Stimulated activated naive B cell treated with anti-CD40 and anti-IgM and Interleukin-4, amounts not matched to agents 10 μg/mL and 1 μg/mL and 100 μg/mL, for 72 hours (primary cell): Measurements from ENCODE around the gene EXD2.
"Not testable (repeated sequence)": the region's sequence is repeated elsewhere in the genome, so short reads cannot be mapped to it uniquely, and the experiment has no call there.

ENCODE experiments used
- ATAC-seq, 2 donors: fragments of 150-1000 bp; cut with Tn5 transposase; replicated peaks; 2 replicates each; pipeline ENCODE4 v1.10.0; 2021; ENCODE audit warnings: moderate library complexity in 1 of 2
- DNase-seq: peaks from one replicate; pipeline ENCODE4 v3.0.0; 2021
- H3K27ac Mint-ChIP-seq: one replicate; pipeline ENCODE4 v1.8.0; 2022; ENCODE audit warnings: mild to moderate bottlenecking, mixed read lengths
- H3K27me3 Mint-ChIP-seq, 2 donors: one replicate each; pipeline ENCODE4 v1.8.0; 2022; ENCODE audit warnings: mixed read lengths in 2 of 2
- H3K36me3 Mint-ChIP-seq, 2 donors: one replicate each; pipeline ENCODE4 v1.8.0; 2022; ENCODE audit warnings: mixed read lengths in 2 of 2, mild to moderate bottlenecking in 1 of 2
- H3K4me1 Mint-ChIP-seq, 2 donors: one replicate each; pipeline ENCODE4 v1.8.0; 2022; ENCODE audit warnings: mixed read lengths in 2 of 2, mild to moderate bottlenecking in 1 of 2
- H3K4me3 Mint-ChIP-seq, 2 donors: one replicate each; pipeline ENCODE4 v1.8.0; 2022; ENCODE audit warnings: mild to moderate bottlenecking in 2 of 2, mixed read lengths in 2 of 2, moderate library complexity in 1 of 2
- H3K9me3 Mint-ChIP-seq, 2 donors: one replicate each; pipeline ENCODE4 v1.8.0; 2022; ENCODE audit warnings: mixed read lengths in 2 of 2, mild to moderate bottlenecking in 1 of 2

Gene EXD2

DNA sequence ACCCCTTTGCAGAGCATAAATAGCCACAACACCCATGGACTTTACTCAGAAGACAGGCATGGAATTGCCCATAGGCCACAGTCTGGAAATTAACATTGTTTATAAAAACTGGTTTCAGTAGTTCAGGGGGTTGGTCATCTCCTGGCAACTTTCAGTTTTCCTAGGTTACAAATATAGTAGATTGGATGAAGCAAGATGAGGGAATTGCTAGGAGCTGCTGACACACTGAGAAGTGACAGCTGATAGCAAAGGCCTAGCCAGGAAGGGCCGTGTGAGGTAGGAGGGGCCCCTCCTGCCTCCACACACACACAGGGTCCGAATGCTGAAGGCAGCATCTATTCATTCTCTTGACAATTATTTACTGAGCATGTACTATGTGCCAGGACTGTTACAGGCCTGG, 76.9 kb downstream of the EXD2 start:
- Mint-ChIP-seq H3K36me3 (no peaks in the 10 kb centered on the region), H3K27me3 (peaks cover 14 to 15% of the 10 kb centered on the region in 2 donors), H3K9me3 (no peaks in the 10 kb centered on the region), H3K4me1 (no peaks in the 10 kb centered on the region), H3K4me3 (no peak overlapping the region), H3K27ac (no peak overlapping the region)
- no peak for DNase-seq
- ATAC-seq: no peak

DNA sequence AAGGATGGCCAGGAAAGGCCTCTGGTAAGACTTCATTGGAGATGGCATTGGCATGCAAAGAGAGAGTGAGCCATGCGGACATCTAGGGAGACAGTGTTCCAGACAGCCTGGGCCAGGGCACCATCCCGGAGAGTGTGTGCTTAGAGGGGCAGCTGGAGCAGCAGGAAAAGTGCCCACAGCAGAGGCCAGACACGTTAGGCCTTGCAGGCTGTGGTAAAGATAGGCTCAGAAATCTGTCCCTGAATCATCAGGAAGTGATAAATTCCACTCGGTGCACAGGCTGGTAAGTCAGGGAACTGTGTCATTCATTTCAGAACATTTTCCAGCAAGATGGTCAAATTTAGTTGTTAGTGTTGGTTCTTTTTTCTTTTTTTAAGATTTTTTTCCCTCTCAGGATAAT, 77.5 kb downstream of the EXD2 start:
- Mint-ChIP-seq H3K27me3 (peaks cover 13 to 21% of the 10 kb centered on the region in 2 donors), H3K9me3 (no peaks in the 10 kb centered on the region), H3K4me3 (no peak overlapping the region), H3K27ac (no peak overlapping the region), H3K4me1 (no peaks in the 10 kb centered on the region), H3K36me3 (no peaks in the 10 kb centered on the region)
- DNase-seq: no peak
- ATAC-seq: no peak

DNA sequence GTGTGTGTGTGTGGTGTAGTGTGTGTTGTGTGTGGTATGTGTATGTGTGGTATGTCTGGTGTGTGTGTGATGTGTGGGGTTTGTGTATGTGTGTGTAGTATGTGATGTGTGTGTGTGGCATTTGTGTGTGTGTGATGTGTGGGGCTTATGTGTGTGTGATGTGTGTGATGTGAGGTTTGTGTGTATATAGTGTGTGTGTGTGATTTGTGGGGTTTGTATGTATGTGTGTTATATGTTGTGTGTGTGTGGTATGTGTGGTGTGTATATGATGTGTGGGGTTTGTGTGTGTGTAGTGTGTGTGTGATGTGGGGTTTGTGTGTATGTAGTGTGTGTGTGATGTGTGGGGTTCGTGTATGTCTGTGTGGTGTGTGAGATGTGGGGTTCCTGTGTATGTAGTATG, 78.1 kb downstream of the EXD2 start:
- no peak overlapping the region for H3K4me3 Mint-ChIP-seq
- peaks cover 12 to 22% of the 10 kb centered on the region in 2 donors for H3K27me3 Mint-ChIP-seq
- DNase-seq: no peak
- no peak overlapping the region for H3K27ac Mint-ChIP-seq
- H3K36me3 Mint-ChIP-seq: no peaks in the 10 kb centered on the region
- H3K4me1 Mint-ChIP-seq: no peaks in the 10 kb centered on the region
- no peak for ATAC-seq
- no peaks in the 10 kb centered on the region for H3K9me3 Mint-ChIP-seq

DNA sequence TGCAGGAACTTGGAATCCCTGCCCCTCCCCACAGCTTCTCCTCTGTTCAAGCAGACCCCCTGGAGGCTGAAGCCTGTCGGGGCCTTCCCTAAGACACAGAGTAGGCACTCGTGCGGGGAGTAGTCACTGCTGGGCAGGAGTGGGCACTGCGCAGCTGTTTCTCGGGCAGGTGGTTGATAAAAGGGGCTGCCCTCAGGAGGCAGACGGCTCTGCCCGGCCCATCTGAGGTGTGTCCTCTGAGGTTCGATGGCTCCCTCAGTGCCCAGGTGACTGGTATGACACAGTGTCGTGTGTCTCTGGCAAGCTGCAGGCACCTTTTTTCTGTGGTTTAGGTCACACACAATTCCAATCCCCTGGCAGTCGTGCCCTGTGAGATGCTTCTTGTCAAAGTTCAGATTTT, 78.8 kb downstream of the EXD2 start:
- no peaks in the 10 kb centered on the region for H3K36me3 Mint-ChIP-seq
- no peaks in the 10 kb centered on the region for H3K9me3 Mint-ChIP-seq
- ATAC-seq (no peak), DNase-seq (no peak)
- H3K27ac Mint-ChIP-seq: no peak overlapping the region
- no peak overlapping the region for H3K4me3 Mint-ChIP-seq
- H3K27me3 Mint-ChIP-seq: peaks cover 11 to 26% of the 10 kb centered on the region in 2 donors
- no peaks in the 10 kb centered on the region for H3K4me1 Mint-ChIP-seq

DNA sequence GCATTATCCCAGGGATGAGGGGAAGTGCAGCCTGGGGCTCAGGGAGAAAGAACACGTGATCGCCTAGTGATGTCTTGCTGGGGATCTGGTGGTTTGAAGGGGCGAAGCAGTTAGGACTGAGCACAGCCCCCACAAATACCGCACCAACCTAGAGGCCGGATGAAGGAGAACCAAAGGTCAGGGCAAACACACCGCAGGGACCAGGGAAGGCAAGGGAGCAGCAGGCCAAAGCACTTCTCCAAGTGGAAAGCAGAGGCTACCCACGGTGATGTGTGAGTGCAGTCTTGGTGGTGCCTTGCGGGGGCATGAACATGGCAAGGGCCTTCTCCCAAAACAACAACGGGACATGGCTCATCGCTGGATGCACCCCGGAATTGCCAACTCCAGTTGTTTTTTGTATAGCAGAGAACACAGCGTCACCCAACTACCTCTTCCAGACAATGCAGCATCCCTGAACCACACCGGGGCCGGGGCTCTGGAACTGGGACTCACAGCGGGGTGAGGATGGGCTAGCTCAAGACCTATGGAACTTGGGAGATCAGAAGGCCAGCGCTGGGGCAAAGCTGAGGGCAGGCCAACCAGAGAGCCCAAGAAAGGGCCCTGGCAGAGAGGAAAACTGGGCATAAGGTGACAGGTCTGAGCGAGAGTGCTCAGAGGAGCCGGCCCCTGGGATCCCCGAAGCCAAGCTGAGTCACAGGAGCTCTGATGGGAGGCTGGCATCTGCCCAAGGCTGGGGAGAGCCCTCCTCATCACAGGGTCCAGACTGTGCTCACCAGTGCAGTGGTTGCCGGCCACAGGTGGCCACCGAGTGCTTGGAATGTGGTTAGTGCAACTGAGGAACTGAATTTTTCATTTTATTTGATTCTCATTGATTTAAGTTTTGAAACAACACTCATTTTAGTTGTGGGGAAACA, 79.8 kb downstream of the EXD2 start:
- Mint-ChIP-seq H3K27me3 (peaks cover 7 to 26% of the 10 kb centered on the region in 2 donors), H3K4me1 (no peaks in the 10 kb centered on the region), H3K4me3 (no peak overlapping the region), H3K27ac (no peak overlapping the region), H3K36me3 (peaks cover 0 to 5% of the 10 kb centered on the region in 2 donors), H3K9me3 (peaks cover 1 to 5% of the 10 kb centered on the region in 2 donors)
- DNase-seq: no peak
- ATAC-seq: no peak

DNA sequence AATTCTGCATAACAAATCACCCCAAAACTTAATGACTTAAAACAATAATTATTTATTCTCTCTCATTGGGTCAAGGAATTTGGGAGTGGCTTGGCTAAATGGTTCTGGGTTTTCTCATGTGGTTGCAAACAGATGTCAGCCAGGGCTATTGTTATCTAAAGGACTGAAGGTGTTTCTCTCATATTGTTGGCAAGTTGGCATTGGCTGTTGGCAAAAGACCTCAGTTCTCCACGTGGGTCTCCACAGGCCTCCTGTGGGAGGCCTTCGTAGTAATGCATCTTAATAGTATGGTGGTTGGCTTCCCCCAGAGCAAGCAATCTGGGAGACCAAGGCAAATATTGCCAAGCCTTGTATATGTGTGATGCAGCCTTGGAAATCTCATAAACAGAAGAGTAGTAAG, 83.0 kb downstream of the EXD2 start:
- Mint-ChIP-seq H3K27me3 (peaks cover 7 to 29% of the 10 kb centered on the region in 2 donors), H3K27ac (no peak overlapping the region), H3K9me3 (peaks cover 3 to 7% of the 10 kb centered on the region in 2 donors), H3K4me3 (no peak overlapping the region), H3K36me3 (peaks cover 0 to 6% of the 10 kb centered on the region in 2 donors), H3K4me1 (no peaks in the 10 kb centered on the region)
- ATAC-seq (no peak), DNase-seq (no peak)

DNA sequence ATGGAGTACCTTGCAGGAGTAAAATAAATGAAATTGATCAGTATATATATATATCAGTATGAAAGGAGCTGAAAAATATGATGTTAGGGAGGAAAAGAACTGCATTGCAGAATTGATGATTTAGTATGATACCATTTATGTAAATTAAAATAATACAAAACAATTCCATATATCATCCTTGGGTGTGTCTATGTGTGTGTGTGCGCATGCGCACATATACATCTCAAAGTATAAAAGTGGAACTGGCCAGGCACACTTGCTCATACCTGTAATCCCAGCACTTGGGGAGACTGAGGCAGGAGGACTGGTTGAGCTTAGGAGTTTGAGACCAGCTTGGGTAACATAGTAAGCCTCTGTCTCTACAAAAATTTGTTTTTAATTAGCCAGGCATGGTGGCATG, 84.0 kb downstream of the EXD2 start:
- Mint-ChIP-seq H3K27me3 (peaks cover 7 to 35% of the 10 kb centered on the region in 2 donors), H3K4me3 (no peak overlapping the region), H3K27ac (no peak overlapping the region), H3K4me1 (no peaks in the 10 kb centered on the region), H3K9me3 (peaks cover 3 to 7% of the 10 kb centered on the region in 2 donors), H3K36me3 (peaks cover 0 to 6% of the 10 kb centered on the region in 2 donors)
- DNase-seq (no peak), ATAC-seq (no peak)

DNA sequence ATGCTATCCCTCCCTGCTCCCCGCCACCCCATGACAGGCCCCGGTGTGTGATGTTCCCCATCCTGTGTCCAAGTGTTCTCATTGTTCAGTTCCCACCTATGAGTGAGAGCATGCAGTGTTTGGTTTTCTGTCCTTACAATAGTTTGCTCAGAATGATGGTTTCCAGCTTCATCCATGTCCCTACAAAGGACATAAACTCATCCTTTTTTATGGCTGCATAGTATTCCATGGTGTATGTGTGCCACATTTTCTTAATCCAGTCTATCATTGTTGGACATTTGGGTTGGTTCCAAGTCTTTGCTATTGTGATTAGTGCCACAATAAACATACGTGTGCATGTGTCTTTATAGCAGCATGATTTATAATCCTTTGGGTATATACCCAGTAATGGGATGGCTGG, 86.1 kb downstream of the EXD2 start:
- not testable (repeated sequence) for ATAC-seq, DNase-seq, H3K9me3 Mint-ChIP-seq, H3K4me3 Mint-ChIP-seq, H3K36me3 Mint-ChIP-seq, H3K4me1 Mint-ChIP-seq, H3K27ac Mint-ChIP-seq
- peaks cover 7 to 41% of the 10 kb centered on the region in 2 donors for H3K27me3 Mint-ChIP-seq

DNA sequence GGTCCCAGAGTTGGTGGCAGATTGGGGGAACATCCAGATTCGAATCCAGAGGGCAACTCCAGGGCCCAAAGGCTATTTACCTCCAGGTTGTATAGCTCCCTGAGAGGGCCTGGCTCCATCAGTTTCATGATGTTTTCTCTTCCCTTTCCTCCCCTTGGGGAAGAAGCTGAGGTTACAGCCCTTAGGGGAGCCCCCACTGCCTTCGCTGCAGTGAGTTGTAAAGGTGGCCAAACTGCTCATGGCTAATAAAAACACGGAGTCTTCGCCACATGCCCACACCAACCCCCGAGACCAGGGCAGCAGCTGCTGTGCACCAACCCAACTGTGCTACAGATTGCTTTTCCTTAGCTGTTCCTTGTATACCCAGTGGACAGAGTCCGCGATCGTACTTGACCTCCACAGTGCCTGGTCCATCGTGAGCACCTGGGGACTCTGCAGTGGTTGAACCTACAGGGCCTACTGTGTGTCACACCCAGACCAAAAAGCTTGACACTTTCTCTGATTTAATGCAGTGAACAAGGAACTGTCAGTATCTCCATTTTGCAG, 89.5 kb downstream of the EXD2 start:
- ATAC-seq (no peak), DNase-seq (no peak)
- Mint-ChIP-seq H3K27me3 (peaks cover 8 to 23% of the 10 kb centered on the region in 2 donors), H3K4me1 (no peaks in the 10 kb centered on the region), H3K4me3 (no peak overlapping the region), H3K36me3 (peaks cover 0 to 3% of the 10 kb centered on the region in 2 donors), H3K27ac (no peak overlapping the region), H3K9me3 (peaks cover 1 to 4% of the 10 kb centered on the region in 2 donors)

DNA sequence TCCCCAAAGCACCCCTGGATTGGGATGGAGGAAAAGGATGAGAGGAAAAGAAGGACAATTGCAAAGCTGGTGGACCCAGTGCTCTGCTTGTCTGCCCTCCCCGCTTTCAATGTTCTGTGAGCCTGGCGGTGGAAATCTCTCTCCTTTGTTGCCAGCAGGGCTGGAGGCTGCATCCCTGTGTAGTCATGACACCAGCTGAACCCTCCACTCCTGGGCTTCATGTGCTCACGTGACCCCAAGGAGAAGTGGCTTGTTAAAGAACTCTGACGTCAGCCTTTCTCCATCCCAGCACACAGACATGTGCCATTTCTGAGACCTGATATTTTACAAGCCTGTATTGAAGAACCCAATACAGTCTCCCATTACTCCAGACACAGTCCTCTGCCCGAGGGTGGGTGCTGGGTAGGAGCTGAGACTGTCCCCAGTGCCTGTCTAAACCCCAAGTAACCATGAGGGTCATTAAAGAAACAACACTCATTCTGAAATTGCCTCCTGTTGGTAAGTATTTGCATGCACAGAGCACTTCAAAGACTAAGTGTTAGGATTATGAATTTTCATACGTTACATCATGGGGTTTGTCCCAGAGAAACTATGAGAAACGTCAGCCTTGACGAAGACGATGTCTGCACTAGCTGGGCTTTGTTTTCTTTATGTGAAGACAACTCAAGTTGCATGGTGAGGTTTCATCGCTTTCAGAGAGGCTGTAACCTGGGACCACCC, 90.3 kb downstream of the EXD2 start:
- Mint-ChIP-seq H3K4me3 (no peak overlapping the region), H3K27ac (no peak overlapping the region), H3K9me3 (peaks cover 0 to 1% of the 10 kb centered on the region in 2 donors), H3K36me3 (no peaks in the 10 kb centered on the region), H3K27me3 (peaks cover 10 to 17% of the 10 kb centered on the region in 2 donors), H3K4me1 (no peaks in the 10 kb centered on the region)
- ATAC-seq: no peak
- no peak for DNase-seq

DNA sequence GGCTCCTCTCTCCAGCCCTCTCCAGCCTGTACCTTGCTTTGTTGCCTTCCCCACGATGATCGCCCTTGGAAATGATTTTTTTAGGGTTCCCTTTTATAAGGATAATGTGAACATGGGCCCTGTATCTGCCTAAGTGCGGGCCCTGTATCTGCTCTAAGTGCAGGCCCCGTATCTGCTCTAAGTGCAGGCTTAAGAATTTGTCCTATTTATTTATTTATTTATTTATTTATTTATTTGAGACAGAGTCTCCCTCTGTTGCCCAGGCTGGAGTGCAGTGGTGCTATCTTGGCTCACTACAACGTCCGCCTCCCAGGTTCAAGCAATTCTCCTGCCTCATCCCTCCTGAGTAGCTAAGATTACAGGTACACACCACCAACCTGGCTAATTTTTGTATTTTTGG, 91.2 kb downstream of the EXD2 start:
- H3K27ac Mint-ChIP-seq: no peak overlapping the region
- H3K27me3 Mint-ChIP-seq: peaks cover 15 to 17% of the 10 kb centered on the region in 2 donors
- ATAC-seq (no peak), DNase-seq (no peak)
- H3K4me3 Mint-ChIP-seq: no peak overlapping the region
- no peaks in the 10 kb centered on the region for H3K36me3 Mint-ChIP-seq
- no peaks in the 10 kb centered on the region for H3K4me1 Mint-ChIP-seq
- H3K9me3 Mint-ChIP-seq: peaks cover 0 to 1% of the 10 kb centered on the region in 2 donors

DNA sequence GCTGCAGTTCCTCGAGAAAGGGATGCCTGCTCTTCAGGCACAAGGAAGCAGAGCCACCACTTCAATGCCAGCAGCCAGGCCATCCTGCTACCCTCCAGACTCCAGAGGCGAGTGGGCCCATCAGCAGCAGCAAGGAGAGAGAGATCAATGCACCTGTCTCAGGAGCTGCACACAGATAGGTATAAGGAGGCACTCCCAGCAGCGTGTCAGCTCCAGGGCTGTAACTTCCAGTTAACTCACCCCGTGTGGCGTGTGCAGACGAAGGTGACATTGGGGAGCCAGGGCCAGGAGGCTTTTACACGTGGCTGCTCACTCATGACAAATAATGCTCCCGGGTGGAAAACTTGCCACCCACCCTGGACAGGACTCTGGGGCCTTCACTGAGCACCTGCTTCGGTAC, 92.9 kb downstream of the EXD2 start:
- ATAC-seq: no peak
- Mint-ChIP-seq H3K27me3 (peaks cover 15 to 17% of the 10 kb centered on the region in 2 donors), H3K9me3 (no peaks in the 10 kb centered on the region), H3K4me1 (no peaks in the 10 kb centered on the region), H3K27ac (no peak overlapping the region), H3K36me3 (no peaks in the 10 kb centered on the region), H3K4me3 (no peak overlapping the region)
- DNase-seq: no peak

DNA sequence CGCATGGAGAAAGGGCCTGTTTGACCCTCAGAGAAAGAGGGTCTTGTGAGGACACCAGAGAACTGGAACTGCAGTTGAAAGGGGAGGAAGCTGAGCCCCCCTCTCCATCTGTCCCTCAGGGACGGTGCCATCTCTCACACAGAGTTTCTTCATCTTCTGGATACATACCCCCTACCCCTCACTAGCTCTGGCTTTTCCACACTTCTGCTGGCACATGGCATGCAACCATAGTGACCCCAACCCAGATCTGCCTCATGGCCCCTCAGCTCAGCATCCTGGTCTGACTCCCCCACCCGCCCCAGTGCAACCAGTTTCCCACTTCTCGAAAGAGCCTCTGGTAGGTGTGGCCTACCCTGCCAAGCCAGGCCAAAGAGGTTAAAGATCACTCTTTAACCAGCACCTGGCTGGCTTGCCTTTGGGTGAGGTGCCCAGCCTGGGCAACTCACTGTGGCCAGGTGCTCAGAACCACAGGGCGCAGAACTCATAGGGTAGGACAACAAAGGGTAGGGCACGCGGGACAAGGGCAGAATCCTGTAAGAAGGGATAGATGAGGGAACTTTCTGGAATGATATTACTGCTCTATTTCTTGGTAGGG, 94.5 kb downstream of the EXD2 start:
- Mint-ChIP-seq H3K27me3 (peaks cover 10 to 15% of the 10 kb centered on the region in 2 donors), H3K4me3 (no peak overlapping the region), H3K36me3 (no peaks in the 10 kb centered on the region), H3K9me3 (no peaks in the 10 kb centered on the region), H3K27ac (peak overlapping the region; percentile 10), H3K4me1 (no peaks in the 10 kb centered on the region)
- DNase-seq: no peak
- no peak for ATAC-seq
